Tongue (tissue), 2 donors: ENCODE results near the gene C3. TPM values are rescaled to one million over a fixed set of nuclear protein-coding genes. Genes with fewer than 3 reads are reported as not detected.
"Not testable (repeated sequence)": the region's sequence is repeated elsewhere in the genome, so short reads cannot be mapped to it uniquely, and the experiment has no call there.

Source experiments
- DNase-seq: peaks from one replicate; pipeline ENCODE4 v3.0.0-alpha.2; 2015
- total RNA-seq: library from RNA; depleted of rRNA; stranded (reverse); fragments of >200 nt; gene quantifications from one replicate; pipeline ENCODE4 v1.2.3, GENCODE V29; 2014

The C3 gene
- total RNA-seq, 1 donor from 2014 or later: 27.8 TPM

DNA sequence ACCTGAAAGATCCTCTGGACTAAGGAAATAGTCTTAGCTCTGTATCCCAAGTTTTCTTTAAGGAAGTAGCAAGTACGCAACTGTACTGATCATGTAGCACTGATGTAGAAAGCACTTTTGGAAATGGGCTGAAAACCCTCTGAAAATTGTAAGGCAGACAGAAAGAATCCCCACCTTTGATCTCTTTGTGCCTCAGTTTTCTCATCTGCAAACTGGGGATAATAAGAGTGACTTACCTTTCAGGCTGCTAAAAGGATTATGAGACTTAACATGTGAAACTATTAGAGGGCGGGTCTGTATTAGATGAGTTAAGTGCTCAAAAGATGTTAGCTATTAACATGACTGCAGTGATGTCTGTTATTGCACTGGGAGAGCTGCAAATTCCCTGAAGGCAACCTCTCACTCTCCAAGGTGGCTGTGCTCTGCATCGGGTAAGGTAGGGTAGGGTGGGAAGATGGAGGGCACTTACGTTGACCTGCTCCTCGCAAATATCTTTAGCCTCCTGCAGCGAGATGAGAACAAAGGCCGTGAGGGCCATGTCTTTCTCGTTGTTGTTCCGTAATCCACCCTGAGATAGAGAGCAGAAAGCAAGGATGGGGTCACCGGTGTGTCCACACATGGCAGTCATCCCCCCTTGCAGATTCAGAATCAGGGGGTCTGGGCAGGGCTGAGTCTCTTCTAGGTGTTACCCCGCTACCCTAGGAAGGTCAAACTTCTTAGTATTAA is 30.1 kb downstream of the C3 start:
- DNase-seq: no peak

DNA sequence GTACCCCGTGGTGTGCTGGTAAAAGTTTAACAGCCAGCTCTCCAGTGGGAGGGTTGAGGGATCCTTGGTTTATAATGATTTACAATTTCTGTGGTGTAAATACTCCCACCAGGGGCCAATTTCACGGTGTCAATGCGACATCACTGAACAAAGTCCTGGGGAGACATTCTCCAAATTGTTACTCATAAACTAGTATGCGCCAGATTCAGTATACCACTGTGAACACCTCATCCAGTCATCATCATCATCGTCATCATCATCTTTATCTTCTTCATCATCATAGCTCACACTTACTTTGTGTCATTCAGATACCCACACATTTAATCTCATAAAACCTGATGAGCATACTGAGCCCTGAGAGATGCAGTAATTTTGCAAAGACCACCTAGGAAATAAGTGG is 33.3 kb downstream of the C3 start:
- no peak for DNase-seq

DNA sequence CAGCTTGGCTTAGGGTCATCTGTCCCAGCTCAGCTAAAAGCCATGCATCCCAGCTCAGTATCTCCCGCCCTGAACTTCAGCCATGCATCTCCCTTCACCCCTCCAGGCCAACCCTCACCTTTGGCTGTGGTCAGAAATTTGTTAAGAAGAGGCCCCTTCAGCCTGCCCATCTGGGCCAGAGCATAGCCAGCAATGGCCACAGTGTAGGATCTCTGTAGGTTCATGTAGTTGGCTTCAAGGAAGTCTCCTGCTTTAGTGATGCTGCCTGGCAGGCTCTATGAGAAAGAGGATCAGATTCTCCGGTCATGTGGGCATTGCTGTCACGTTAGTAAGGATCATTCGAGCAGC is 33.8 kb downstream of the C3 start:
- no peak for DNase-seq

GRCh38 chr19:6685962-6686627 is 34.4 kb downstream of the C3 start:
- DNase-seq: no peak

GRCh38 chr19:6685482-6685881 is 35.0 kb downstream of the C3 start:
- DNase-seq: no peak

DNA sequence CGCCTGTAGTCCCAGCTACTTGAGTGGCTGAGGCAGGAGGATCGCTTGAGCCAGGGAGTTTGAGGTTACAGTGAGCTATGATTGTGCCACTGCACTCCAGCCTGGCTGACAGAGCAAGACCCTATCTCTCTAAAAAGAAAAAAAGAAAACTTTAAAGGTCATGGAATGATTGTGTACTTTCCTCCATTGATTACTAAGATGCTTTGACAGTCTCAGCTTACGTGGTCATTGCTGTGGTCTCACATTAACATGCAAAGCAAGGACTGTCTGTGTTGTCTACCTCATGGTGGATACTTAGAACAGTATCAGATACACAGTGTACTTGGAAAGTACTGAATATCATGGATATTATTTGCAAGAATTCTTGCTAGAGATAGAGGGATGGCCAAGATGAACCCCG is 36.5 kb downstream of the C3 start:
- no peak for DNase-seq

DNA sequence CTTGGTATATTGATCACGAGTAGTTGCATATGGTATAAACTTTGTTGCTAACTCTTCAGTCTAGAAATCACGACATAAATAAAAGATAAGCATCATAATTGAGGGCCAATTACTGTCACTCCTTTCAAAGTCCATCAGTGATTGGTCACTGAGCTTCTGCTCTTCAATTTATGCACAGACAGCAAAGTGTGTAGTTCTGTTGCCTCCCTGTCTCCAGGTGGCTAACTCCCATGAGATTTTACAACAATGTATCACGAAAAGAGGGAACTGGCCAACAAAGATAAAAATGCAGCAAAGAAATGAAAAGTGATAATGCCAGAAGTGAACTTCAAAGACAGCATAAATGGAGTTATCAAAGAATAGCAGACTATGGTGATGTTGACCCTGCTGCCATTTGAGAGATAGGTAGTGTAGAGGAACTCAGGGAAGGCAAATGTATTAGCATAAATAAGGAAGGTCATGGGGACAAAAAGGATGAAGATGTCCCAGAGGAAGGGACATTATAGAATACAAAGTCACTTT is 37.8 kb downstream of the C3 start:
- no peak for DNase-seq

DNA sequence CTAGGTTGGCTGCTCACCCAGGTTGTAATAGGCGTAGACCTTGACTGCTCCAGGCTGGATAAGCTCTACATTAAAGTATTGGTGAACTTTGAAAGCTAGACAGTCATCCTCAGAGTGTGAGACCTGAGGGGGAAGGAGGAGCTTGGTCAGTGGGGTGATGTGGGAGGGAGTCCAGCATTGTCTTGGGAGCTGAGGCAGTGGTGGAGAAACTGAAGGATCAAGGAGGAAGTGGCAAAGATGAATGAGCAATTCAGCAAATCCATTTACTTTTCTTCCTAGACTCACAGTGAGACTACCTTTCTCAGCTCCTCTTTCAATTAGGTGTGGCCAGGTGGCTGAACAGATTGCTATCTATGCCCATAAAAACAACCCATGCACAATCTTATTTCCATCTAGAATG is 40.3 kb downstream of the C3 start:
- DNase-seq: no peak

GRCh38 chr19:6679139-6679538 is 41.3 kb downstream of the C3 start:
- DNase-seq: no peak

- DNase-seq: no peak
These were observed 41.8 kb downstream of the C3 start for GRCh38 chr19:6678690-6679109.

DNA sequence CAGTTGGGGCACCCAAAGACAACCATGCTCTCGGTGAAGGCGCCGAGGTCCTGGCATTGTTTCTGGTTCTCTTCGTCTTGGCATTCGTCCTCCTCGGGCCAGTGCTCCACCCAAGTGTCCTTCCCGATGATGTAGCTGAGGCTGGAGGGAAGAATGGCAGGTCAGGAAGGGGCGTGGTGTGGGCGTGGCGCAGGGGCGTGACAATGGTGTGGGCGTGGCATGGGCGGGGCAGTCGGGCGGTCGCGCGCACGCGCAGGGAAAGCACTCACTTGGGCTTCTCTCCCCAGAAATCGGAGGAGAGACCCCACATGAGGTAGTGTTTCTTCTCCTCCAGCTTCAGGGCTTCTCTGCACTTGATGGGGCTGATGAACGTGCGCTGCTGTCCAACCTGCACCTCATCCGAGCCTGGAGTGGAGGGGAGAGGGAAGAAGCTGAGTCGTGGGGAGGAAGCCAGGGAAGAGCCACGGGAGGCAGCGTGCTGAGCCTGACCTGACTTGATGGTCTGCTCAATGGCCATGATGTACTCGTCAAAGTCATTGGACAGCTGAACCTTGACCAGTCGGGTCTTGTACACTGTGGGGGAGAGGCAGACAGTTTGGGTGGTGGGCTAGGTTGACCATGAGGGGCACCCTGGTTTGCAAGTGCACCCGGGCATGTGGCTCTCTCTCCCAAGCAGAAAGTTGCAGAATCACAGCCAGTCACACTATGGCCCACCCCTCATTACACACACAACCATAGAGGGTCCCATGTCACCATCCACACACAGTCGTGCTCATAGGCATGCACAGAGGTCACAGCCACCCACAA is 42.4 kb downstream of the C3 start:
- no peak for DNase-seq

- DNase-seq: no peak
These were observed 43.0 kb downstream of the C3 start for GRCh38 chr19:6677495-6677882.

DNA sequence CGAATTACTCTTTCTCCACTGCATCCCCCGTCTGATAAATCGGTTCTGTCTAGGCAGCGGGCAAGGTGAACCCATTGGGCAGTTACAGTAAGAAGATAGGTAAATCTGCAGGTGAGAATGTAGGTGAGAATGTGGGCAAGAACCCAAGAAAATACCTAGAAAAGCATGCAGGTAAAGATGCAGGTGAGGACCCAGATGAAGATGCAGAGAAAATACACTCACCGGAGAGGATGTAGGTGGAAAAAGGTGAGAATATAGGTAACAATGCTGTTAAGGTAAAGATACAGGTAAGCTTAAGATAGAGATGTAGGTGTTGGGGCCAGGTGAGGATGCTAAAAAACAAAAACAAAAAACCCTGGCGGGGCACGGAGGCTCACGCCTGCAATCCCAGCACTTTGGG is 44.2 kb downstream of the C3 start:
- no peak for DNase-seq

DNA sequence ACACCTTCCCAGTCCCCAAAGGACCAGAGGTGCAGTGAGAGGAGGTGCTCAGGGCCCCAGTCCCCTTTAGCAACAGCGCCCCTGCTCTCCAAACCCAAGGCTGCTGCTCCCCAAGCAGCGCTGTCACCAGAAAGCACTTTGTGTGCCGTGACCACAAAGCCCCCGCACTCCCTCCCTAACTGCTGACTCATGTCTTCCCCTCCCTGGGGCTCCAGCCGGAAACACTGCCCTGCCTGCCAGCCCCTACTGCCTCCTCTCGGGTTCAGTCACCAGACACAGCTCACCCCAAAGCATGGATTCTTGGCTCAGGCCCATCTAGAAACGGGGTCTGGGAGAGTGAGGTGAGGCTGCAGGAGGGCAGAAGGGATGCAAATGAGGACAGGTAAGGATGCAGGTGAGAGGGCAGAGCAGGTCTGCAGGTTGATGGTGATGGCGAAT is 45.6 kb downstream of the C3 start:
- DNase-seq: peak; percentile 9

DNA sequence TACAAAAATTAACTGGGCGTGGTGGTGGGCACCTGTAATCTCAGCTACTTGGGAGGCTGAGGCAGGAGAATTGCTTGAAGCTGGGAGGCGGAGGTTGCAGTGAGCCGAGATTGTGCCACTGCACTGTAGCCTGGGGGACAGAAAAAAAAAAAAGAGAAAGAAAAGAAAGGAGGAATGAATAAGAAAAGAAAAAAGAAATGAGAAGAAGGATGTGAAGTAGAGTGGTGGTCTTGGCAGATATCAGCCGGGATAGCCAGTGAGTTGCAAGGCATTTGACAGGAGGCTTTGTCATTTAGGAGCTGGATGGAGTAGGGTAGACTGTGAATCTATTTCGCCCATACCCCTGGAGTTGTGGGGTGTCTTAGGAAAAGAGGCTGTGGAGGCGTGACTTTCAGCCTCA is 46.0 kb downstream of the C3 start:
- DNase-seq: not testable (repeated sequence)

DNA sequence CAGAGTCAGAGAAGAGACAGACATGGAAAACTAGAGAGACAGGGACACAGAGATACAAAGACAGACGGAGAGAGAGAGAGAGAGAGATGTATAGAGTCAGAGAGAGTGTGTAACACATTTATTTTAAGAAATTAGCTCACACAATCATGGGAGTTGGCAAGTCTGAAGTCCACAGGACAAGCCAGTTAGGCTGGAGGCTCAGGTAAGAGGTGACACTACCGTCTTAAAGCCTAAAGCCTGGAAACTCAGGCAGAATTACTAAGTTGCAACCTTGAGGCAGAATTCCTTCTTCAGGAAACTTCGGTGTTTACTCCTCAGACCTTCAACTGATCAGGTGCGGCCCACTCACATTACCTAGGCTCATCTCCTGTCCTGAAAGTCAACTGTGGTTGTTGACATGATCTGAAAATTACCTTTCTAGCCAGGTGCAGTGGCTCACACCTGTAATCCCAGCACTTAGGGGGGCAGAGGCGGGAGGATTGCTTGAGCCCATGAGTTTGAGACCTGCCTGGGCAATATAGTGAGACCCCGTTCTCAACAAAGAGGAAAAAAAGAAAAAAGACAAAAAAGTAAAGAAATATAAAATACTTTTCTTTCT is 47.7 kb downstream of the C3 start:
- DNase-seq: no peak

GRCh38 chr19:6671960-6672359 is 48.5 kb downstream of the C3 start:
- DNase-seq: no peak

GRCh38 chr19:6668691-6669090 is 51.8 kb downstream of the C3 start:
- DNase-seq: no peak

- DNase-seq: no peak
These were observed 53.3 kb downstream of the C3 start for GRCh38 chr19:6667114-6667627.

- no peak for DNase-seq
These were observed 55.5 kb downstream of the C3 start for GRCh38 chr19:6664916-6665315.

GRCh38 chr19:6663236-6664201 is 56.9 kb downstream of the C3 start:
- DNase-seq: no peak
